Measurements from ENCODE around the gene MSH4.
"Not testable (repeated sequence)": the region's sequence is repeated elsewhere in the genome, so short reads cannot be mapped to it uniquely, and the experiment has no call there.

- not testable (repeated sequence) for TF ChIP-seq CTCF, POLR2A, POLR2AphosphoS5 (IDR thresholded peaks at IDR 0.05)
Observed at GRCh38 chr1:75780183-75780582, 16.5 kb upstream of the MSH4 start.

Measured in gastroesophageal sphincter (tissue), 3 donors.